Measurements from ENCODE around the gene C3orf22. TPM values are rescaled to one million over a fixed set of nuclear protein-coding genes. Genes with fewer than 3 reads are reported as not detected.

C3orf22 gene
- total RNA-seq, 1 donor from 2014 or later, result not detected

DNA sequence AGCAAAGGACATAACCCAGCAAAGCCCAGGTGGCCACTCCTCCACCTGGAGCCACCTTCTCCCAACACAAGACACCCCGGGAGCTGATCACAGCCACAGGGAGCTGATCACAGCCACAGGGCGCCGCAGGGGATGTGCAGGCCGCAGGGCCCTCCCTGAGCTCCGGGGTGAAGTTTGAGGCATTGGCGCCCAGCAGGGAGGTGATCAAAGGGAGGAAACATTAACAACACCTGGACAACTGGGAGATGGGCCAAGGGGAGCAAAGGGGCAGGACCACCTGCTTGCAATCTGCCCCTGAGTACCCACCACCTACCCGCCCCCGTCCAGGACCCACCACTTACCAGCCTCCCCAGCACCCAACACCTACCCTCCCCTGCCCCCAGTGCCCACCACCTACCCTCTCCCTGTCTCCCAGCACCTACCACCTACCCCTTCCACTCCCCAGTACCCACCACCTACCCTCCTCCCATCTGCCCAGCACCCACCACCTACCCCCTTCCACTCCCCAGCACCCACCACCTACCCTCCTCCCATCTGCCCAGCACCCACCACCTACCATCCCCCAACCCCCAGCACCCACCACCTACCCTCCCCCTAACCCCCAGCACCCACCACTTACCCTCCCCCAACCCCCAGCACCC, 43.5 kb downstream of the C3orf22 start:
- H3K4me3 ChIP-seq, result no peak overlapping the region
- H3K27me3 ChIP-seq (ENCODE audit: low read depth), result peaks cover 20% of the 10 kb centered on the region
- no peaks in the 10 kb centered on the region for H3K36me3 ChIP-seq
- intact Hi-C loops (cut with micrococcal nuclease), result no loop called here
- H3K4me1 ChIP-seq, result peaks cover 9% of the 10 kb centered on the region
- H3K27ac ChIP-seq (replicated peaks), result no peak overlapping the region
- no peak for DNase-seq
- TF ChIP-seq, protein P1, sequence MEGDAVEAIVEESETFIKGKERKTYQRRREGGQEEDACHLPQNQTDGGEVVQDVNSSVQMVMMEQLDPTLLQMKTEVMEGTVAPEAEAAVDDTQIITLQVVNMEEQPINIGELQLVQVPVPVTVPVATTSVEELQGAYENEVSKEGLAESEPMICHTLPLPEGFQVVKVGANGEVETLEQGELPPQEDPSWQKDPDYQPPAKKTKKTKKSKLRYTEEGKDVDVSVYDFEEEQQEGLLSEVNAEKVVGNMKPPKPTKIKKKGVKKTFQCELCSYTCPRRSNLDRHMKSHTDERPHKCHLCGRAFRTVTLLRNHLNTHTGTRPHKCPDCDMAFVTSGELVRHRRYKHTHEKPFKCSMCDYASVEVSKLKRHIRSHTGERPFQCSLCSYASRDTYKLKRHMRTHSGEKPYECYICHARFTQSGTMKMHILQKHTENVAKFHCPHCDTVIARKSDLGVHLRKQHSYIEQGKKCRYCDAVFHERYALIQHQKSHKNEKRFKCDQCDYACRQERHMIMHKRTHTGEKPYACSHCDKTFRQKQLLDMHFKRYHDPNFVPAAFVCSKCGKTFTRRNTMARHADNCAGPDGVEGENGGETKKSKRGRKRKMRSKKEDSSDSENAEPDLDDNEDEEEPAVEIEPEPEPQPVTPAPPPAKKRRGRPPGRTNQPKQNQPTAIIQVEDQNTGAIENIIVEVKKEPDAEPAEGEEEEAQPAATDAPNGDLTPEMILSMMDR (IDR thresholded peaks at IDR 0.05; ENCODE audit: borderline replicate concordance), result no peak
- no peaks in the 10 kb centered on the region for H3K9me3 ChIP-seq (replicated peaks)

DNA sequence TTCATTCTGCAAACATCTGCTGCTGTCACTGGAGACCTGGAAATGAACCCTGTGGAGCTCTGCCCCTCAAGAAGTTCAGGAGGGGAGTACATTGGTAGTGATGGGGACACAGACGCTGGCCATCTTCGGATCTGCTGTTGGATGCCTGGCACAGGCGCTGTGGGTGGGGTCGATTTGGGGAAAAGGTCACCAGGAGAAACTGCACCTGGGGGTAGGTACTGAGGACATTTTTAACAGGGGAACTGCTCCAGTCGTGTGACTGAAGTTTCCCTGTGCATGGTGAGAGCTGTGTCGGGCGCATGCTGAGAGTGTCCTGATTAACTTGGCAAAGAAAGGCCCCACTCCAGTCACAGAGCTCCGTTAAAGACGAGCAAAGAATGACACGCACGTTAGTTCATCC, 44.6 kb downstream of the C3orf22 start:
- intact Hi-C loops (cut with micrococcal nuclease), result no loop called here
- H3K36me3 ChIP-seq, result no peaks in the 10 kb centered on the region

DNA sequence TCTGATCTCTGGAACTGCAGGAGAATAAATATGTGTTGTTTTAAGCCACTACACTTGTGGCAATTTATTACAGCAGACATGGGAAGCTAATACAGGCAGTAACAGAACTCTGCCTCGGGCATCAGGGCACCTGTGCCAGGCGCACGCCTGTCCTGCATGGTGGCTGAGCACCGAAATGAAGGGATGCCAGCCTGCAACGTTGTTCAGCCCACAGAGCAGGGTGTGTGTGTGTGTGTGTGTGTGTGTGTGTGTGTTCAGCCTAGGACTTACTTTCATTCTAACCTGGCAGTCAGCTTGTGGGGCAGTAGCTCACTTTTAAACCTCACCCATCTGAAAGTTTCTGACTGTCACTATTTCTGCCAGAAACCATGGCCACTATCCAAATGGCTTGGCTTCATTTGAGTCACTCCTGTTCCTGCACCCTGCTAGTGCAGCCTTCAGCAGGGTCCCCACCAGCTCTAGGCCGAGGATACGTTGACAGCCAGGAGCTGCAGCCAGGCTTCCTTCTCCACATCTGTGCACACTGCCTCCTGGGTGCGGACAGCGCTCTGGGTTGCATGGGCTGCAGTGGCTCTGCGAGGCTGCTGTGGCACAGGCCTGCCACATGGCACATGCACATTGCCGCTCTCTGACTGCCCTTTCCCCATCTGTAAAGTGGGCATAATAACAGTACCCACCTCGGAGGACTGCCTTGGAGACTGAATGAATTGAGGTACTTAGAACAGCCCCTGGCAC, 45.6 kb downstream of the C3orf22 start:
- H3K9me3 ChIP-seq (replicated peaks), result no peaks in the 10 kb centered on the region
- TF ChIP-seq, protein P1 (IDR thresholded peaks at IDR 0.05; ENCODE audit: borderline replicate concordance), result no peak
- intact Hi-C loops (cut with micrococcal nuclease), result no loop called here
- peaks cover 9% of the 10 kb centered on the region for H3K4me1 ChIP-seq
- no peak overlapping the region for H3K27ac ChIP-seq (replicated peaks)
- no peak overlapping the region for H3K4me3 ChIP-seq
- peaks cover 14% of the 10 kb centered on the region for H3K27me3 ChIP-seq (ENCODE audit: low read depth)
- DNase-seq, result no peak
- H3K36me3 ChIP-seq, result no peaks in the 10 kb centered on the region

More for the DNA sequence above, 44.6 kb downstream of the C3orf22 start:
- no peaks in the 10 kb centered on the region for H3K9me3 ChIP-seq (replicated peaks)
- peaks cover 9% of the 10 kb centered on the region for H3K4me1 ChIP-seq
- no peak for DNase-seq
- TF ChIP-seq, protein P1 (IDR thresholded peaks at IDR 0.05; ENCODE audit: borderline replicate concordance), result no peak
- H3K27me3 ChIP-seq (ENCODE audit: low read depth), result peaks cover 20% of the 10 kb centered on the region
- no peak overlapping the region for H3K4me3 ChIP-seq
- H3K27ac ChIP-seq (replicated peaks), result no peak overlapping the region

DNA sequence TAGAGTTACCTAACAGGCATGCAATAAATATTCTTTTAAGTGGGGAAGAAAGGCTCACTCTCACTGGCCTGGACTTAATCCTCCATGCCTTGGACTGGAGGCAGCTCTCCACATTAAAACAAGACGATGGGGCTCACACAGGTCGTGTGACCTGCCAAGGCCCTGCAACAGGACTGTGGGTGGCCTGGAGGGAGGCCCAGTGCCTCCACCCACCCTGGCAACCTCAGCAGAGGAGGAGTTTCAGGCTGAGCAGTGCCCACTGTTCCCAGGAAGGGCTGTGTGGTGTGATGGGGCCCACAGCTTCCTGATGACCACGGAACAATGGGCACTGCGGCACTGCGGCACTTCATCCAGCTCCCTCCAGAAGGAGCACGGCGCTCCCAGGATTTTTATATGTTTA, 46.7 kb downstream of the C3orf22 start:
- Histone ChIP-seq H3K9me3 (replicated peaks) (no peaks in the 10 kb centered on the region), H3K4me1 (peaks cover 9% of the 10 kb centered on the region), H3K27me3 (ENCODE audit: low read depth) (peaks cover 3% of the 10 kb centered on the region), H3K36me3 (no peaks in the 10 kb centered on the region), H3K4me3 (no peak overlapping the region), H3K27ac (replicated peaks) (no peak overlapping the region)
- intact Hi-C loops (cut with micrococcal nuclease), result no loop called here
- TF ChIP-seq, protein P1 (IDR thresholded peaks at IDR 0.05; ENCODE audit: borderline replicate concordance), result no peak
- no peak for DNase-seq

- Histone ChIP-seq H3K4me3 (no peak overlapping the region), H3K4me1 (peaks cover 9% of the 10 kb centered on the region), H3K9me3 (replicated peaks) (no peaks in the 10 kb centered on the region), H3K27ac (replicated peaks) (no peak overlapping the region), H3K36me3 (no peaks in the 10 kb centered on the region), H3K27me3 (ENCODE audit: low read depth) (peaks cover under 1% of the 10 kb centered on the region)
- intact Hi-C loops (cut with micrococcal nuclease), result no loop called here
- DNase-seq, result no peak
- TF ChIP-seq, protein P1 (IDR thresholded peaks at IDR 0.05; ENCODE audit: borderline replicate concordance), result no peak
These were observed 47.4 kb downstream of the C3orf22 start for GRCh38 chr3:126511291-126511690.
